GM21367 (cell line): ENCODE measurements around the gene ADAM15.

Experiments used
- ATAC-seq: cut with Tn5 transposase; IDR thresholded peaks from one replicate; pipeline ENCODE4 v1.9.1; 2021; ENCODE audit not compliant: unreplicated experiment

The ADAM15 gene

DNA sequence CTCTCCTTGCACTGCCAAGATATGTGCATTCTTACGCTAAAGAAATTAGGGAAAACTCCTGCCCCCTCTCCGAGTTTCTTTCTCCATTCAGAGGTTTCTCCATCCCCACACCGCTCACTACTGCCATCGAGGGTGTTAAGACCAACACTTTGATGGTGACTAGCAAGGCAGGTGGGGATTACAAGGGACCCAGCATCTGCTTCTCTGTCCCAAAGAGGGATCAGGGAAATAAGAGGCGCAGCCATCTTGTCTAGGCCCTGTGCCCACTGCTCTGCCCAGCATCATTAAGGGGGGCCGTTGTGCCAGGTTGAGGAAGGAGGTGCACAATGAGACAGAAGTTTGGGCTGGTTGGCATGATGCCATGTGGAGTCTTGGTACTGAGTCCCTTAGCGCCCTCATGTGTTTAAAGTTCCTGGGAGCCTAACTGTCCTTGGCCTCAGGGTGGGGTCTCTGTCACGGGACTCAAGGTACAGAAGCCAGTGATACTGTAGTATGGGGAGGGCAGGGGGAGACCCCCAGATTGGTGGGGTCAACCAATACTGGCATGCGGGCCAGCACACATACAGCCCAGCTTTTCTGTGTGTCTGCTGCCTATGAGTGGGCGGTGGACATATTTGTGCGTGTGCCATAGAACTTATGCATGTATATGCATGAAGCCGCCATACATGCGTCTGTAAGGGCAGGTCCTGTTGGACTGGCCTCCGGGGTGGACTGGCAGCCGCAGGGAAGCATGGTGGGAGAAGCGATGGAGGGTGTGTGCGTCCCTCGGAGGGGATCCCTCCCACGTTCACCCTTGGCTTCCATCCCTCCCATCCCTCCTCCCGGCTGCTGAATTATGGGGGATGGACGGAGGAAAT lies 33.0 kb downstream of the ADAM15 start:
- no peak for ATAC-seq

DNA sequence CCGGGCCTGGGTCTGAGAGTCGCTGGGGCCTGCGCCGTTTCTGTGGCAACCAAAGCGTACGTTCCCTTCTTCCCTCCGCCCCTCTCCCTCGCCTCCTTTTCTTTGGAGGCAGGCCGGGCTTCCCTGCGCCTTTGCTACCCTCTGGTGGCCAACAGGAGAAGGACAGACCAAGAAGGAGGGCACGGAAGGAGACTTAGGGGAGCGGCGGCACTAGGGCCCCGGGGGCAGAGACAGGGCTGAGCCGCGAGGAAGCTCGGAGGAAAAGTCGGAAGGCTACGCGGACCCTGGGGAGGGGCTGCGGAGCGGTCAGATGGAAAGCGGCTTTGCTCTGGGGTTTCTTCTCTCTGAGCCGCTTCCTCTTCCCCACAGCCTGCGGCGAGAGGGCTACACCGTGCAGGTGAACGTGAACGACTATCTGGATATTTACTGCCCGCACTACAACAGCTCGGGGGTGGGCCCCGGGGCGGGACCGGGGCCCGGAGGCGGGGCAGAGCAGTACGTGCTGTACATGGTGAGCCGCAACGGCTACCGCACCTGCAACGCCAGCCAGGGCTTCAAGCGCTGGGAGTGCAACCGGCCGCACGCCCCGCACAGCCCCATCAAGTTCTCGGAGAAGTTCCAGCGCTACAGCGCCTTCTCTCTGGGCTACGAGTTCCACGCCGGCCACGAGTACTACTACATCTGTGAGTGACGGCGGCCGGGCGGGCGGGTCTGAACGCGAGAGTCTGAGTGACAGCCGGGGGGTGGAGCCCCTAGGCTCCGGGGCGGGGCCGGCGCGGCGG lies 33.8 kb downstream of the ADAM15 start:
- ATAC-seq, result peak; percentile 58

DNA sequence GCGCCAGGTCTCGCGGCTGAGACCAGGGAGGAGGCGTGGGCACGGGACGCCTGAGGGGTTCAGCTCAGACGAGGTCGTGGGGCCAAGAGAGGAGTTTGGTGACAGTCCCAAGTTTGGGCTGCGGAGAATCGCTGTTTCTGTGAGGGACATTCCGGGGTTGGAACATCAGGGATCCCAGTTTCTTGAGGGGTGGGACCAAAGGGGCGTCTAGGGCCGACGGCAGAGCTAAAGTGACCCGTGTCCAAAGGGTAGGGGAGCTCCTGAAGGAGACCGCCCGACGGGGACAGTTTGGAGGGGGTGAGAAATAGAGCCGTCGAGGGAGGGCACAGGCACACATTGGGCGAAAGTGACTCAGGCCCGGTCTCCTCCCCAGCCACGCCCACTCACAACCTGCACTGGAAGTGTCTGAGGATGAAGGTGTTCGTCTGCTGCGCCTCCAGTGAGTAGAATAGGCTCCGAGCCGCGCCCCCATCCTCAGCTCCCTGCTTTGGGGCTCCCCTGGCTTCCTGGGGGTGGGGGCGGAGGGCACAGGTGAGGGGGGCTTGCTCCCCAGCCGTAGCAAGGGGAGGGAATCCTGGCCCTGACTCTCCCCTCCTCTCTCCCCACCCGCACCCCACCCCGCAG lies 34.5 kb downstream of the ADAM15 start:
- ATAC-seq, result no peak

DNA sequence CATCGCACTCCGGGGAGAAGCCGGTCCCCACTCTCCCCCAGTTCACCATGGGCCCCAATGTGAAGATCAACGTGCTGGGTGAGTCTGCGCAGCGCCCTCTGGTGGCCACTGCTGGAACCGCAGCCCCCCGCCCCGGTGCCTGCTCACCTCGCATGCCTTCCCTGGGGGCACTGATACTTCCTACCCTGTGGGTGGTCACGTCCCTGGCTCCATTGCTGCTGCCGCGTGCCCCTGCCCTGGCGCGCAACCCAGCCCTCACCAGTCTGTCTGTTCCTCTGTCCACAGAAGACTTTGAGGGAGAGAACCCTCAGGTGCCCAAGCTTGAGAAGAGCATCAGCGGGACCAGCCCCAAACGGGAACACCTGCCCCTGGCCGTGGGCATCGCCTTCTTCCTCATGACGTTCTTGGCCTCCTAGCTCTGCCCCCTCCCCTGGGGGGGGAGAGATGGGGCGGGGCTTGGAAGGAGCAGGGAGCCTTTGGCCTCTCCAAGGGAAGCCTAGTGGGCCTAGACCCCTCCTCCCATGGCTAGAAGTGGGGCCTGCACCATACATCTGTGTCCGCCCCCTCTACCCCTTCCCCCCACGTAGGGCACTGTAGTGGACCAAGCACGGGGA lies 35.1 kb downstream of the ADAM15 start:
- no peak for ATAC-seq

DNA sequence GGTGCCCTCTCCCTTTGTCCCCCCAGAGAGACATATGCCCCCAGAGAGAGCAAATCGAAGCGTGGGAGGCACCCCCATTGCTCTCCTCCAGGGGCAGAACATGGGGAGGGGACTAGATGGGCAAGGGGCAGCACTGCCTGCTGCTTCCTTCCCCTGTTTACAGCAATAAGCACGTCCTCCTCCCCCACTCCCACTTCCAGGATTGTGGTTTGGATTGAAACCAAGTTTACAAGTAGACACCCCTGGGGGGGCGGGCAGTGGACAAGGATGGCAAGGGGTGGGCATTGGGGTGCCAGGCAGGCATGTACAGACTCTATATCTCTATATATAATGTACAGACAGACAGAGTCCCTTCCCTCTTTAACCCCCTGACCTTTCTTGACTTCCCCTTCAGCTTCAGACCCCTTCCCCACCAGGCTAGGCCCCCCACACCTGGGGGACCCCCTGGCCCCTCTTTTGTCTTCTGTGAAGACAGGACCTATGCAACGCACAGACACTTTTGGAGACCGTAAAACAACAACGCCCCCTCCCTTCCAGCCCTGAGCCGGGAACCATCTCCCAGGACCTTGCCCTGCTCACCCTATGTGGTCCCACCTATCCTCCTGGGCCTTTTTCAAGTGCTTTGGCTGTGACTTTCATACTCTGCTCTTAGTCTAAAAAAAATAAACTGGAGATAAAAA lies 35.9 kb downstream of the ADAM15 start:
- no peak for ATAC-seq

DNA sequence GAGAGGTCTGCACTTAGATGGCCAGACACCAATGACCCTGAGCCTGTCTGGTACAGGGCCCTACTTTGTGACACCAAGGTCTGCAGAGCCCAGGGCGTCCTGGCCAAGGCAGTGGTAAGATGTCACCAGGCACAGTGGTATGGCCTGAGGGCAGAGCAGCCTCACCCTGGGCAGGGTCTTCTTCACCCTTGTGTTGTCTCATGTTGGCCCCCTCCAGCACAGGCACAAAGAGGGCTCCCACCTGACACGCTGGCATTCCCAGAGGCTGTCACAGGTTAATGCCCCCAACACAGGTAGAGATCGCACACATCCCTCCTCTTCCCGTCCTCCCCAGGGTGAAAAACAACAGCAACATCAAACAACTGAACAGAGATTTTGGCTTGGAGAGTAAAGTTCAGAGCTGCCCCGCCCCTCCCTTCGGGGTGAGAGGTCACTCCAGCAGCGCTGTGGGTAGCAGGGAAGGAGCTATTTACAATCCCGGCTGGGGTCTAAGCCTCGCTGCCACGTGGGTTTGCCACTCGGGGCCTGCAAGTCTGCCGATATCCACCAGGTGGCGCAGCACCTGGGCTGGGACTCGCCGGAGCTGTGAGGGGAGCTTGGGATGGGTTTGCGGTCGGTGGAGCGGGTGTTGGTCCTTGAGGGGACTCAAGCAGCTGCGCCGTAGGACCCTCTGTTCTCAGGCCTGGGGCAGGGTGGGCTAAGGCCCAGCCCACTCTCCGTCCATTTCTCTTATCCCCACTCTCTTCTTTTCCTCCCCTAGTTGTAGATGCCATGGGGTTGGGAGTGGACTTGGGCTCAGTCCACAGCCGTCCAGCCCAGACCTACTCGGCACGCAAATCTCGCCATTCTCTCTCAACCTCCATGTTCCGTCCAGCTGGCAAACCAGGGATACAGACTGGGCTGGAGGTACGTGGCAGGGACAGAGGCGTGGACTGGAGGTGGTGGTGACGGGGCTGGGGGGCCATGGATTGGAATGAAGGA lies 40.2 kb downstream of the ADAM15 start:
- ATAC-seq, result no peak

DNA sequence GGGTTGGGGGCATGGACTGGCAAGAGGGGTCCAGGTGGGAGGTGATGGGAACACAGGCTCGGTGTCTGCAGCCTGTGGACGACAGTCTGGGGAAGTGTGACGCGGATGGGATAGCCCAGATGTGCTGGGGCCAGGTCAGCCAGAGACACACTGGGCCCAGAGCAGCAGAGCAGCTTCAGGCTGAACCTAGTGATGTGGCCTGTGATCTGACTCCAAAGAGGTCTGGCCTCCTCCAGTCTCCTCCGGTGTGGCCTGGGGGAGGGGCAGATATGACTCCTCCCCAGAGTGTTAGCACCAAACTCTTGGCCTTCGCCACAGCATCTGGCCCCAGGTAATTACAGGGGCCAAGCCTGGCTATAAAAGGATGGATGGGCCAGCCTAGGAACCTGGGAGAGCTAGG lies 41.0 kb downstream of the ADAM15 start:
- ATAC-seq, result no peak

DNA sequence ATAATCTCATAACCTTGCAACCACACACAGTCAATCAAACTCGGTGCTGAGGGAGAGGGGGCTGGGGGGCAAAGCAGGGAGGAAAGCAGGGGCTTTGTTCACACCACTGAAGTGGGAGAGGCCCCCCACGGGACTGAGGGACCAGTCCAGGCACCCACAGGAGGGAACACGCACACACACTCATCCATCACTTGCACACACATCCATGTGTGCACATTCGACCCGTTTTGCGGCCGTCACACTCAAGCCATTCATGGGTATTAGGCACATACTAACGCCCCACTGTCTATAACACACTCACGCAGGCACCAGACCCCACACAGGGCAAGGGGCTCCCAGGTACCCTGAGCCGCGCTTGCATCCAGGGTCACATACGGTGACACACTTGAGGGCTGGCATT lies 41.5 kb downstream of the ADAM15 start:
- no peak for ATAC-seq

DNA sequence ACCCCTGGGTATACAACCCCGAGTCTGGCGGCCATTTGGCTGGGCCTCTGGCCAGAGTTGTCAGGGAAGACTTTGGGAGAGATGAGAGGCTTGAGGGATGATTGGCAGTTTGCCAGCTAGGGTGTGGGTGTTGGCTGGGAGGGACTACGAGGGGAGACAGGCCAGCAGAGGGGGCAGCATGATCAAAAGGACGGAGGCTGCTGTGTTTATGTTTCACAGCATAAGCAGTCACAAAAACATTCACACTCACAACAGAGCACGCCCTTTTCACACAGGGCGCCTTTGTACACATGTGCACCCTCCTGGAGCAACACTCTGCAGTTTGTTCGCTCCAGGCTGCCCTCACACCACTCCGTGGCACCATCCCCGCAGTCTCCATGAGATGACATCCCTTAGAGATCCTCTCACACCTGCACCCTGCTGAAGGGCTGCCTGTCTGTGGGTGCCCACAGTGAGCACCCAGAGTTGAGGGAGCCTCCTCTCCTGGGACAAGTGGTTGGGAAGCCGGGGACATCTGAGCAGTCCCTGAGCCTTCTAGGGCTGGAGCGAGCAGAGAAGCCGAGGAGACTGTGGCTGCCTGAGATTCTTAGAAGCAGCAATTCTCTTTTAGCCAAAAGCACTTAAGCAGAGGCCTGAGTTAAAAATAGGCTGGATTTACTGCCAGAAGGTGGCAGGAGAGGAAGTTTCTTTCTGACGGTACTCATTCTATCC lies 43.0 kb downstream of the ADAM15 start:
- no peak for ATAC-seq

DNA sequence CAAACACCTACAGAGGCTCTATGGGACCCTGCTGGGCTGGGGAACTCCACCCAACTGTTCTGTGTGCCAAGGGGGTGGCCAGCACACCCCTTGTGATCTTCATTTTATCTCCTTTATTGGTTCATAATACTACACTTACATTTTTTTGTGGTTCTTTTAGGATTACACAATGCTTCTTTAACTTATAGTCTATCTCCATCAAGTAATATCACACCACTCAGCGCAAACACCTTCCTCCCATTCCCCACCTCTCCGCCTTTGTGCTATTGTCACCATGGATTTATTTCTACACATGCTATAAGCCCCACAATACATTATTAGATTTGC lies 43.5 kb downstream of the ADAM15 start:
- no peak for ATAC-seq

DNA sequence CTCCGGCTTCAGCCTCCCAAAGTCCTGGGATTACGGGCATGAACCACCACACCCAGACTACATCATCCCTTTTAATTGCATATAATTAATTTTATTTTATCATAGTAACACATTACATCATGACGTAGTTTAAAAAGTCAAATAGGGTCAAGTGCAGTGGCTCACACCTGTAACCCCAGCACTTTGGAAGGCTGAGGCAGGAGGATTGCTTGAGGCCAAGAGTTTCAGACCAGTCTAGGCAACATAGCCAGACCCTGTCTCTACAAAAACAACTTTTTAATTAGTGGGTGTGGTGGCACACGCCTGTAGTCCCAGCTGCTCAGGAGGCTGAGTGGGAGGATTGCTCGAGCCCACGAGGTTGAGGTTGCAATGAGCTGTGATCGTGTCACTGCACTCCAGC lies 48.2 kb downstream of the ADAM15 start:
- no peak for ATAC-seq

DNA sequence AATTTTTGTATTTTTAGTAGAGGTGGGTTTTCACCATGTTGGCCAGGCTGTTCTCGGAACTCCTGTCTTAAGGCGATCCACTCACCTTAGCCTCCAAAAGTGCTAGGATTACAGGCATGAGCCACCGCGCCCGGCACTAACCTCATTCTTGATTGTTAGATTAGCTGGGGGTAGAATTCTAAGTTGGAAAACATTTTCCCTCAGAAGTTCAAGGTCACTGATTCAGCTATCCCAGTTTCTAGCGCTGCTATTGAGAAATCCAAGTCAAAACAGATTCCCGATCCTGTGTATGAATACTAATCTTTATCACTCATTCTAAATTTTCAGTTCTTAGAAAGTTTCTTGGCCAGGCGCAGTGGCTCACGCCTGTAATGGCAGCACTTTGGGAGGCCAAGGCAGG lies 52.2 kb downstream of the ADAM15 start:
- no peak for ATAC-seq

DNA sequence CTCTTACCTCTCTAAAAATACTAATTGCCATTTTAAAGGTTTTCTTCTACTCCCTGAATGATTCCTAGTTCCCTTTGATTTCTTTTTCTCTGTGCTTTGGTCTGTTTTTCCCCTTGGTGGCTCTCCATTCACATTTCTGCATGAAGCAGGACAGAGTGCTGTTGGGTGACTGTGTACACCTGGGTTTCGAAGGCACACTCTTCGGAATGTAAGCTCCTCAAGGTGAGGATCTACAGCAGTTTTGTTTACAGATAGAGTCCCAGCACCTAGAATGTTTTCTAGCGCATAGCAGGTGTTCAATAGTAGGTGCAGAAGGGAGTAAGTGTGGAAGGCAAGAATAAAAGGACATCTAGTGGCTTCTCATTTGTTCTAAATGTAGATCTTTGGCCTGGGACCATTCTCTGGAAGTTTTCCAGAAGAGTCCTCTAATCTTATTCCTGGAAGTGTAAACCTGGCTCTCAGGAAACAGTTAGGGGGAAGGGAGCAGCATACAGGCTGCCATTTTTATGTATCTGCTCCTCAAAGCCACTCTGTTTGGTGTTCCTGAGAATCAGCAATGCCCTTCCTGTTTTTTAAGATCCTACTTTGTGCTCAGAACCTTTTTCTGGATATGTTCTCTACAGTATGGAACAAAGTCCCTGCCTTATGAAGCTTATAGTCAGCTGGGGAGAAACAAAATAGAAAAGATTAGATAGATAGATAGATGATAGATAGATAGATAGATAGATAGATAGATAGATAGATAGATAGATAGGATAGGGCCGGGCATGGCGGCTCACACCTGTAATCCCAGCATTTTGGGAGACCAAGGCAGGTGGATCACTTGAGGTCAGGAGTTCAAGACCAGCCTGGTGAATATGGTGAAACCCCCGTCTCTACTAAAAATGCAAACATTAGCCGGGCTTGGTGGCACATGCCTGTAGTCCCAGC lies 53.8 kb downstream of the ADAM15 start:
- ATAC-seq, result no peak

DNA sequence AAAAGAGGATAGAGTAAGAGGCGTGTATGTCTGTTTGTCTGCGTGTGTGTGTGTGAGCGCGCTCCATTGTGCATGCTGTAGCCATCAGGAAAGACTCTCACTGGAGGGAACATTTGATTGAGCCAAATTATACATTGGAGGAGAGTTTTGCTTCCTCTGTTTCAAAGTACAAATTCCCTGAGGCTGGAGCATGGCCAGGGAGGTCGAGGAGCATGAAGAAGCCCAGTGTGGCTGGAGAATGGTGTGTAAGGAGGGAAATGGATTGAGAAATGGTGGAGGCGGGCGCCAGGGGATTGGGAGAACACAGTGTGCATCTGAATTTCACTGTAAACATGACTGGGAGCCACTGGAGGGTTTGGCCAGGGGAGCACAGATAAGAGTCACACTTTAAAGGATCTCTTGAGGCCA lies 54.5 kb downstream of the ADAM15 start:
- no peak for ATAC-seq

DNA sequence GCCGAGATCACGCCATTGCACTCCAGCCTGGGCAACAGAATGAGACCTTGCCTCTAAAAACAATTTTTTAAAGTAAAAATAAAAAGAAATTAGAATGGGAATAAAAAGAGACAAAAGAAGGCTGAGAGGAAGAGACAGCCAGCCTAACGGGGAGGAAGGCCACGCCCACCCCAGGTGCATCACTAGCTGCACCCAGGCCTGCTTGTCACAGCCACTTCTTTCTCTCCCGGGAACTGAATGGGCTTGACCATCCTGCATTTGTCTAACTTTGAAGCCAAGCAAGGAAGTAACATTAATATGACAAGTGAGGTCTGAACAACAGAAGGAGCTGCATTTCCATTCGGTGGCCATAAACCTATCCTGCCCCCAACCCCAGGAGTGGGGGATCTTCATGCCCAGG lies 55.7 kb downstream of the ADAM15 start:
- ATAC-seq, result no peak

DNA sequence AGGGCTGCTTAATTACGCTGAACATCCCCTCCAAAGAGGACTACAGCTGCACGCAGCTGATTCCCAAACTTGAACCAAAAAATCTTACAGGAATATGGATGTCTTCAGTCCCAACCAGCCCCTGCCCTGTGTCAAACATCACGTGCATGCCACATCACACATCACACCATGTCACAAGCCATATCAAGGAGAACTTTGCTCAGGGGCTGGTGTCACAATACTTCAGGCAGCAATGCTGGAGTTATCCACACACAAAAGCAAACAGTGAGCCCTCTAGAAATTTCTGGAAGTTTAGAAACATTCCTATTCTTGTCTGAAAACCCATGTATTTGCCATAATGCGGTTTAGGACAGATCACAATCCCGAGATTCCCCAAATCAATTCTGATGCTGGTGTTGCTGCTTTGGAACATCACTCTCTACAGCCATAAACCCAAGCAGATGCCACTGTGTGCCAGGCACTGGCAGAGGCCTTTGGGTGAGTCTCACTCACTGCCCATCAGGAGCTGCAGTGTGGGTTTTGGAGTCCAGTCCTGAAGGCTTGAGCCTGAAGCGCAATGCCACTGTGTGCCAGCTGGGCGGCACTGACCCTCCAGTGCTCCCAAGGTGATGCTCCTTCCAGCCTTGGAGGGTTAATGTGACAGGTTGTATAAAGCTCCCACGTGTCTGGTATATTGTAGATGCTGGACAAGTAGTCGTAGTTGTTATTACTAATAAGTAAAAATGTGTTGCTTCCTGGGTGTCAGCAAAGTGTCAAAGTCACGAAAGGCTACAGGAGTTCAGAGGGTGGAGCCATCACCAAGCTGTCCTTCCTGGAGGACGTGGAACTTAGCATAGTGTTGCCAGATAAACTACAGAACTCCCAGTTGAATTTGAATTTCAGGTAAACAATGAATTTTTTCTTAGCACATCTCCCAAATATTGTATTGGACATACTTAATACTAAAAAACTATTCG lies 56.5 kb downstream of the ADAM15 start:
- no peak for ATAC-seq

DNA sequence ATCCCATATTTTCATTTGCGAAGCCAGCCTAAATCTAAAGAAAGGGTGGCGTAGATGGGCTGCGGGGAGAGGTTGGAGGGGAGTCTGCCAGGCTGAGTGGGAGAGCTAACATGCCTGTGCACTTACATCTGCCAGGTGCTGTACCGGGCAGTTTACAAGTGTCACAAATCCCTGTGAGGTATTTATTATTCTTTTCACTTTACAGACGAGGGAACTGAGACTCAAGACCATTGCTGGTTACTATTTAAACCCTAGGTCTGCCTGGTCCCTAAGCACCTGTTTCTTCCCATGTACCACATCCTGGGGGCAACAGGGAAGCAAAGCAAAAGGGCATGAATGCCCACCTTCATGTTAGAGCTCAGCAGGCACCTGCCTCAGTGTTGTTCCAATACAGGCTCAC lies 57.2 kb downstream of the ADAM15 start:
- no peak for ATAC-seq
